GM18907 (cell line): ENCODE measurements around the gene EMP2.
"Not testable (repeated sequence)": the region's sequence is repeated elsewhere in the genome, so short reads cannot be mapped to it uniquely, and the experiment has no call there.

Experiments
- ATAC-seq: cut with Tn5 transposase; IDR thresholded peaks from one replicate; pipeline ENCODE4 v1.9.1; 2021; ENCODE audit warnings: mild to moderate bottlenecking, moderate library complexity; ENCODE audit not compliant: unreplicated experiment

The EMP2 gene

GRCh38 chr16:10554569-10554968 is 25.8 kb downstream of the EMP2 start:
- no peak for ATAC-seq

GRCh38 chr16:10552998-10553491 is 27.4 kb downstream of the EMP2 start:
- peak; percentile 95 for ATAC-seq

- ATAC-seq = no peak
Observed at GRCh38 chr16:10552281-10552680, 28.1 kb downstream of the EMP2 start.

- no peak for ATAC-seq
Observed at GRCh38 chr16:10551881-10552280, 28.5 kb downstream of the EMP2 start.

- no peak for ATAC-seq
Observed at GRCh38 chr16:10548404-10548803, 32.0 kb downstream of the EMP2 start.

- no peak for ATAC-seq
Observed at GRCh38 chr16:10547708-10548107, 32.7 kb downstream of the EMP2 start.

GRCh38 chr16:10543231-10543977 is 37.0 kb downstream of the EMP2 start:
- no peak for ATAC-seq

GRCh38 chr16:10541366-10541765 is 39.0 kb downstream of the EMP2 start:
- no peak for ATAC-seq

- no peak for ATAC-seq
Observed at GRCh38 chr16:10539793-10540192, 40.6 kb downstream of the EMP2 start.

- no peak for ATAC-seq
Observed at GRCh38 chr16:10539236-10539635, 41.2 kb downstream of the EMP2 start.

- no peak for ATAC-seq
Observed at GRCh38 chr16:10538583-10538982, 41.8 kb downstream of the EMP2 start.

- no peak for ATAC-seq
Observed at GRCh38 chr16:10537946-10538345, 42.5 kb downstream of the EMP2 start.

GRCh38 chr16:10536814-10537389 is 43.5 kb downstream of the EMP2 start:
- ATAC-seq = no peak

GRCh38 chr16:10536328-10536727 is 44.1 kb downstream of the EMP2 start:
- ATAC-seq = not testable (repeated sequence)

- no peak for ATAC-seq
Observed at GRCh38 chr16:10535461-10535860, 44.9 kb downstream of the EMP2 start.

GRCh38 chr16:10534748-10535147 is 45.6 kb downstream of the EMP2 start:
- no peak for ATAC-seq

- not testable (repeated sequence) for ATAC-seq
Observed at GRCh38 chr16:10533612-10534011, 46.8 kb downstream of the EMP2 start.

- no peak for ATAC-seq
Observed at GRCh38 chr16:10531582-10531981, 48.8 kb downstream of the EMP2 start.

GRCh38 chr16:10530685-10531084 is 49.7 kb downstream of the EMP2 start:
- ATAC-seq = no peak

- ATAC-seq = no peak
Observed at GRCh38 chr16:10529895-10530669, 50.3 kb downstream of the EMP2 start.

GRCh38 chr16:10528635-10529034 is 51.8 kb downstream of the EMP2 start:
- no peak for ATAC-seq

GRCh38 chr16:10526962-10527361 is 53.4 kb downstream of the EMP2 start:
- ATAC-seq = no peak
